HuH-7 (cell line): ENCODE data around the gene SDK1.
"Not testable (repeated sequence)": the region's sequence is repeated elsewhere in the genome, so short reads cannot be mapped to it uniquely, and the experiment has no call there.

Experiments
- DNase-seq: peaks from one replicate; pipeline ENCODE4 v3.0.0; 2011; ENCODE audit warnings: low spot score

SDK1 gene

DNA sequence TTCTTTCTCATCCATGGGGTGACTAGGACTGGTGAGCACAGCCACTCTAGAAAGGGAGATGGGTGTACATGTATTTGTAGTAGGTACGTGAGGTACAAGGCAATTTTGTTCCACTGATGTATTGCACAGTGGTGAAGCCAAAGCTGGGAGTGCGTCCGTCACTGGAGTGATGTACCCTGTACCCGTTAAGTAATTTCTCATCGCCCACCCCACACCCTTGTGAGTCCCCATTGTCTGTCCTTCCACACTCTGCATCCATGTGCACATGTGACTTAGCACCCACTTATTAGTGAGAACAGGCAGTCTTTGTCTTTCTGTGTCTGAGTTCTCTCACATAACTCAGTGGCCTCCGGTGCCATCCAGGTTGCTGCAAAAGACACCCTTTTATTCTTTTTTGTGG lies 658.3 kb downstream of the SDK1 start:
- DNase-seq: no peak

DNA sequence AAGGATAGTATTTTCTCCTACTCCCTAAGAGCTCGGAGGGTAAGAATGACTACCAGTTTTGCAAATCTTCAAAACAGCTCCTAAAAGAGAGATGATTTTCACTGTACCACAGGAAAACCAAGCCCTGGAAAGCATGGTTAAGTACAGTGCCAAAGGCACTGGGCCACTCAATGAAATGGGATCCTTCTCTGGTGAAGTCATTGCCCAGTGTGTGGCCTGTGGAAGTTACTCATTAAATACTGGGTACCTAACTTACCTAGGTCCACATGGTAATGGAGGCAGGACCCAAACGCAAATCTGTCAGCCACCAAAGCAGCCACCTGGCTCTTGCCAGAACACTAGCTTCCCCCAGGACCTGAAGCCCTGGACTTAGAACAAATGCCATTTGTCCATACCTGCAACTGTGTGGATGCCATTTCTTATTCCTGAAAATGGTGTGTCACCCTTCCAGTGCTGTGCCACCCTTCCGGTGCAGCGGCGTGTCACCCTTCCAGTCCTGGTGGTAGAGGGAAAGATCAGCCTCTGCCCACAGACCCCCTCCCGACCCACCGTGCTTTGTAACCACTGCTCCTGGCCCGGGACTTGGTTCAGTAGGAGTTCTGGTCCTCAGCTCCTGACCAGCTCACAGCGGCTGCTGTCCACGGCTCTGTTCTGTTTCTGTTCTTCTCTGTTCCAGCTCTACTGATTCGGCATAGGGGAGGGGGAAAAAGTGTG lies 659.2 kb downstream of the SDK1 start:
- DNase-seq: no peak

DNA sequence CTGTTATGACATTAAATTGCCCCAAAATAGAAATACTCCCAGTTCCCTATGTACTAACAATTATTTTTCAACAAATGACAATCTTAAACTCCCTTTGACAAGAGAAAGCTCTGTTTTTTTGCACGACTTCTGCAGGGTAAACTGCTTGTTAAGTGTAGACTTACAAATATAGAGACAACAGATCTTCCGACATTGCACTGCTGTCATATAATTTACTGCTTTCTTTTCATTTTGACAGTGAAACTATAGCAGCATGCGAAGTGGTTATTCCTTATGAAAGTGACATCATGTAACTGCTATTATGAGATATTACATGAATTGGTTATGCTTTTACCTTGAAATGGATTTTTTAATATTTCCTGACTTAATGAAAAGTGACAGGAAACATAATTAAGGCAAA lies 659.9 kb downstream of the SDK1 start:
- DNase-seq: no peak

DNA sequence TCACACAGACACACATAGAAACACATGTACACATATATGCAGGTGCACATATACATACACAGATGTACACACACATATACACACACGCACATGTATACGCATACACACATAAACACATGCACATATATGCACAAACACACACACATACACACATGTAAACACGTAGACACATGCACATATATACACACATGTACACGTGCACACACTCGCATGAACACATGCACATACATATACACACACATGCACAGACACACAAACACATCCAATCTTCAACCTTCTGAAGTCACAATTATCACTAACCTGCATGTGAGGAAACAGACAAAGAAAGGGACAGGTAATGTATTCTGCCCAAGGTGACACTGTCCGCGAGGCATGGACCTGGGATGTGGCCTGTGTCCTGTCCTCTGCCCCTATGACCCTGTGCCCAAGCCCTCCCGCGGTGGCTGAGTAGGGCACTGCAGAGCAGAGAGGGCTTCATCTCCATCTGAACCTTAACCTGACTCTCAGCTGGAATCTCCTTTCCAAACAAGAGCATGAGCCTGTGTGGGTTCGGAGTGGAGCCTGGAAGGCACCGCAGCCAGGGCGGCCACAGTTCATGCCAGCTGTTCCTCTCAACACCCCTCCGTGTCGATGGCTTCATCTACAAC lies 660.9 kb downstream of the SDK1 start:
- no peak for DNase-seq

DNA sequence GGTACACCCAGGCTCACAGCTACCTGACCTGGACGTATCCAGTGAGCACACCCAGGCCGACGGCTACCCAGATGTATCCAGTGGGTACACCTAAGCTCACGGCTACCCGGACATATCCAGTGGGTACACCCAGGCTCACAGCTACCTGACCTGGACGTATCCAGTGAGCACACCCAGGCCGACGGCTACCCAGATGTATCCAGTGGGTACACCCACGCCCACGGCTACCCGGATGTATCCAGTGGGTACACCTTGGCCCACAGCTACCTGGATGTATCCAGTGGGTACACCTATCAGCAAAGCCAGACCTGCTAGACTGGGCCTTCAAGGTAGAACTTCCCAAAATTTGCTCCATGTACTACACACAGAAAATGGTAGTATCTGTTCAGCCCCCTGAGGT lies 662.7 kb downstream of the SDK1 start:
- not testable (repeated sequence) for DNase-seq

DNA sequence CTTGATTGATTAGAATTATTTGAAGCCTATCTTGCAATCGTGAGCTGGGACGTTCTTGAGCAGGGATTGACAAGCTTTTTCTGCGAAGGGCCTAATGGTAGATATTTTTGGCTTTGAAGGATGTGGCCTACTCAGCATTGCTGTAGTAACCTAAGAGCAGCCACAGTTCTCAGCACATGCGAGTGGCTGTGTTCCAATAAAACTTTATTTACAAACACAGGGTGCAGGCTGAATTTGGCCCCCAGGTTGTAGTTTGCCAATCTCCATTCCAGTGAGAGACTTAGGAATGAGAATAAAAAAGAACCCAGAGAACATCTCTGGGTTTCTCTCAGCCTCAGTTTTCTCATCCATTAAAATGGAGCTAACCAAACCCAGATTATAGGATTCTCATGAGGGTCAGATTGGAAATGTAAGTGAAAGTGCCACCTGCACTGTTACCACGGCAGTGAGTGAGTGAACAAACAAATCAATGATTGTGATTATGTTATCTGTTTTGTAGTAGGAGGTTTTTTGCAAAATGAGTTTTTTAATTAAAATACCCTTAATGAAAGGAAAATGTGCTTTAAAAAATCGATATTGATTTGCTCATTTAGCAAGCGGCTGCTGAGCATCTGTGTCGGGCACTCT lies 664.0 kb downstream of the SDK1 start:
- DNase-seq: no peak

DNA sequence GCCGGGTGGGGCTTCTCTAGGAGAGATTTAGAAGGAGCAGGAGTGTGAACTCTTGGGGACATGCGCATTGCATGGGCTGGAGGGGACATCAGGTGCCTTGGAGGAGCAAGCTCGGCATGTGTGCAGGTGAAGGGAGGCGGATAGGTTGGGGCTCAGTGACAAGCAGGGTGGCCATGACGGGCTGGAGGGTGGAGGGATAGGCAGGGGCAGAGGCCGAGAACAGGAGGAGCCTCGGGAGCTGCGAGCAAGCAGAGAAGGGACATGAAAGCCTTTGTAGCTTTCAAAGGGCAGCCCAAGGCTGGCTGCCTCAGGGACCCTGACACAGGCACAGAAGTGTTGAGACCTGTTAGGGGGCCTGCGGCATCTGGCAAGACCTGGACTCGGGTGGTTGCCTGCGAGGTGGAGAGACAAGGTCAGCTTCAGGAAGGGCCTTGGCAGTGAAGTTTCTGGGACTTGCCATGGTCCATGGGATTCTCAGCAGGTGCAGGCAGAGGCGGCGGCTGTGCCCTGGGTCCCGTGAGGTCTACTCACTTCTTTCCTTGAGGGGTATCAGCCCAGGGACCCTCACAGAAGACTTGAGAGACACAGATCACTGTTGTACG lies 664.8 kb downstream of the SDK1 start:
- DNase-seq: no peak

DNA sequence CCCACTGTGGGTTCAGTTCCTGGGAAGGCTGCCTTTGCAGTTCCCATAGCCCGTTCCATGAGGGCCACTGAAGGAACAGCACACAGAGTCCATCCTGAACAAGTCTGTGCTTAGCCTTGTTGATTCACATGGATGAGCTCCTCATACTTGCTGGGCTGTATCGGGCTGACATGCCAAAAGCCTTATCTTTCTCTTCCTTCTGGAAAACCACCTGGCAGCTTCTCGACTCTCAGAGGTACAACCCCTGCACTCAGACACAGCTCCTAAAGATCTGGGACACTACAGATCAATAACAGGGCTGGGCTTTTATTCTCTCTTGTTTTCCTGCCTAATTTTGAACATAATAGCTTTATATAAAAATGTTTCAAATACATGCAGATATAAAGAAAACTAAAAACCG lies 667.2 kb downstream of the SDK1 start:
- no peak for DNase-seq

DNA sequence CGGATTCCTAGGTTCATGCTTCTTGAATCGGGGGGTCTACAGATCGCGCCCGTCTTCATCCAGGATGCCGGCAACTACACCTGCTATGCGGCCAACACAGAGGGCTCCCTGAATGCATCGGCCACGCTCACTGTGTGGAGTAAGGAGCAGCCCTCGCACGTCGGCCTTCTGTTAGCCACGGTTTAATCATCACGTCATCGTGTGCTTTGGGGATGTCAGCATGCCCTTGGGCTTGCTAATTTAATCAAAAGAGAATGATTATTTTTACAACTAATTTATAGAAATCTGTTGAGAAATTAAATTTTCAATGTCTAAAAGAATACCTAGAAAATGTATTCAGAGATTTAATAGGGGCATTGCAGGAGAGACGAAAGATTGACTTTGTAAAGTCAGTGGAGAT lies 668.2 kb downstream of the SDK1 start:
- no peak for DNase-seq

DNA sequence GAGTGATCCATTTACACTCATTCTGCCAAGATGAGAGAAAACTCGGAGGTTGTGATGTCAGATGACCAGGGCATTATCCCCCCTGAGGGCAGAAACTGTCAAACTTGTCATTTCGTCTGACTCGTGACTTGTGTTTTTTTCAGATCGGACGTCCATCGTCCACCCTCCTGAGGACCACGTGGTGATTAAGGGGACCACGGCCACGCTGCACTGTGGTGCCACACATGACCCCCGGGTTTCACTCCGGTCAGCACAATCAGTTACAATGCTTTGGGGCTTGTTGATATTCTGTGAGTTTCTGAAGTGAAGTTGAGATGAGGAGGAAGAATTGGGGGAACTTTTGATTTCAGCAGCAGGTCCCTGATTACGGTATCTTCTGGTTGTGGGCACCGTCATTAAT lies 670.3 kb downstream of the SDK1 start:
- no peak for DNase-seq

DNA sequence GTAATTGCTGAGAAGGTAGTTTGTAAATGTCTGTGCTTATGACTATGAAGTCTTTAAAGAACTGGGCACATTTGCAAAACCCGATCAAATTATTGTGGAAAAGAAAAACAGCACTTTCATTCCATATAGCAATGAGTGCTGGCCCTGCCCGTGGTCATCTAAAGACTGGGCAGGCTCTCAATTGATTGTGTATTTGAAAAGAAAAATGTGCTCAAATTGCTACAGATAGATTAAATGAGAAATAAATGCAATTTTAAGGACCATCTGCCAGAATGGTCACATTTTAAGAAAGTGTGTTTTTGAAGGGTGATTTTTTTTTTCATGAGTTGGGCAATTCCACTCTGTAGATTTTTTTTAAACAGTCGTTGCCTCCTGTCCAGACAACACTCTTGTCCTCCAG lies 672.2 kb downstream of the SDK1 start:
- no peak for DNase-seq

DNA sequence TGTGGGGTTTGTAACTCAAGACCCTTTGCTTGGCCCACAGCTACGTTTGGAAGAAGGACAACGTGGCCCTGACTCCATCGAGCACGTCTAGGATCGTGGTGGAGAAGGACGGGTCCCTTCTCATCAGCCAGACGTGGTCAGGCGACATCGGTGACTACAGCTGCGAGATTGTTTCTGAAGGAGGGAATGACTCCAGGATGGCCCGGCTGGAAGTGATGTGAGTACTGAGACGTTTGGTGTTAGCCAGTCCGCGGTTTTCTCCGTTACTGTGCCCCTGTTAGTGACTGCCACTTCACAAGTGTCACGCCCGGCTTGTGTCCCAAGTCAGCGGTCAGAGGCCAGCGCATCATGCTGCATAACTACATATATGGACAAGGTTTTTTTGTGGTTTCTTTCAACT lies 673.3 kb downstream of the SDK1 start:
- no peak for DNase-seq

DNA sequence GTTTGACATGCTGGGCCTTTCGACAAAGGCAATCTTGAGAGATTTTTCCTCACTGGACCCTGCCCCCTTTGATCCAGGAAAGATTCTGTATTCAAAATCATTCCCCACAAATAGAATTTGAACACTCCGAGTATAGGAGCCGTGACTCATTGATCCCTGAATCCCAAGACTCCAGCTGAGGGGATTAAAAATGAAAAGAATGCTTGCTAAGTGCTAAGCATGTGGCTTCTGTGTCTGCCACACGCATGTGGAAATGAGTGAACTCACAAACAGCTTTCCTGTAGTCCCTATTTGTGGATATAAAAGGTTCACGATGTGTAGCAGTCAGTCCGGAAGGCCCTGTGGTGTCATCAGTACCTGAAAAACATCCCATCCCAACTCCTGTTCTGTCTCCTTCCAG lies 674.3 kb downstream of the SDK1 start:
- no peak for DNase-seq

DNA sequence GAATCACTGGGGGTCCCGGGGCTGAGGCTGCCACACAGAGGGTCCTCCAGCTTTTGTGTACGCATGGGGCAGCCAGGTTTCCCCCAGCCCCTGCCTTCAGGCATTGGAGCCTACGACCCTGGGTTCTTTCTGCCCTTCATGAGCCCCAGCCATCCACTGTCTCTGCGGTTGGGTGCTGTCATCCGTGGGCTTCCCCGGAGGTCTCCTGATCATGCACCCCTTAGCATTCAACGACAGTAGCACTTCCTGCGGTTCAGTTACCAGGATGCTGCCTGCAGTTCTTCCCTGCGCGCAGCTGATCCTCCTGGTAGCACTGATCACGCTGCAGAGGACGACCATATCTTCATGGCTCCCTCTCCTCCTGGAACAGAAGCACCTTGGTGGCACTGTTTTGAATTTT lies 676.3 kb downstream of the SDK1 start:
- DNase-seq: no peak

DNA sequence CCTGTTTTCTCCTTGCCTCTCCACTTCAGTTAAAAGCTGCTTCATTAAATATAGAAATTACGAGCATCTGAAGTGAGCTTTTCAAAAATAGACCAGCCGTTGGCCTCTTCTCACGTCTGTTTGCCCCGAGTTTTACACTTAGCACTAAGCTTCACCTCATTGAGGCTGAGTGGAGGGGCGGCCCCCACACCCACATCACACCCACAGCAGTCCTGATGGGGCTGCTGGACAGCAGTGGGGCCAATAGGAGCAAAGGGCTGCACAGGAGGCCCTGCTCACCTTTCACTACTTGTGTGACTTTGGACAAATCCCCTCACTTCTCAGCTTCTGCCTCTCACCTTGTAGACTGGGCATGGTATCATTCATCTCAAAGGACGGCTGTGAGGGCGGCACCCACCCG lies 677.8 kb downstream of the SDK1 start:
- no peak for DNase-seq

DNA sequence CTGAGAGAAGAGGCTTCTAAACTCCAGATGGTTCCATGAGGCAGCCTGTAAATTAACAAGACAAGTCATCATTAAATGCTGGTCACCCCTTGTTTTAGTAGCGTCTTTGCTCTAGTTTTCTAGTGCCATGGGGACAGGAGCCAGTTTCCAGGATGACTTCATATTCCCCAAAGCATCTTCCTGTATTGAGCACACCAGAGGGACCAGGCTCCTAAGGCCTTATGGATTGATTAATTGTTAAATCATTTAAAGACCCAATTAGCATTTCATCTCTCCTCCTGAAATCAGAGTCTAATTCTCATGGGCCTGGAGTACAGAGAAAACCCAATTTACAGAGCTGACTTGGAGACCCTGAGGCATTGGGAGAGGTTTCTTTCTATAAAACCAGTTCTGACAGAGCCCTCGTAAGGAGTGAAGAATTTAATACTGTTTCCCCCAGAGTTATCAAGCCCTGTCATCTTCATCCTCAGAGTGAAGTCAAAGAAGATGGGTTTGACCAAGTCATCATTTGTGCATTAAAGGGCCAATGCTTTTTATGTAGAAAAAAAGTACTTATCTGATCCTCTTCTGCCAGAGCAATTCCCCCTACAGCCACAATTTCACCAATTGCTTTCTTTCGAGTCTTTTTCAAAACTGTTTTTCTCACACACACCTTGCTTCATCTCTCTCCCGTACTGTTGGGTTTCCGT lies 678.7 kb downstream of the SDK1 start:
- no peak for DNase-seq

DNA sequence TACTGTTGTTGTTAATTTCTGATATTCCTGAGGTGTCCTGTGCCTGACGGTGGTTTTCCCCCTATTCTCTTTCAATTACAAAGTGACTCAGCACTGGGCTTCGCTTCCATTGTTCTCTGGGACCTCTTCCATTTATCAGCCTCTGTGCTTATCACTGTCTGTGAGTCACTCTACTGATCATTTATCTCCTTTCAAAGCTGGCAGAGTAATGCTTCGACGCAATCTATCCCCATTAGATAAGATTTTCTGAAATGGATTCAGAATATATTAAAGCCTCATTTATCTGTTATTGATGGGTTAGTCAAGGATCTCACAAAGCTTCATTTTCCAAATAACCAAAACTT lies 679.2 kb downstream of the SDK1 start:
- DNase-seq: no peak

DNA sequence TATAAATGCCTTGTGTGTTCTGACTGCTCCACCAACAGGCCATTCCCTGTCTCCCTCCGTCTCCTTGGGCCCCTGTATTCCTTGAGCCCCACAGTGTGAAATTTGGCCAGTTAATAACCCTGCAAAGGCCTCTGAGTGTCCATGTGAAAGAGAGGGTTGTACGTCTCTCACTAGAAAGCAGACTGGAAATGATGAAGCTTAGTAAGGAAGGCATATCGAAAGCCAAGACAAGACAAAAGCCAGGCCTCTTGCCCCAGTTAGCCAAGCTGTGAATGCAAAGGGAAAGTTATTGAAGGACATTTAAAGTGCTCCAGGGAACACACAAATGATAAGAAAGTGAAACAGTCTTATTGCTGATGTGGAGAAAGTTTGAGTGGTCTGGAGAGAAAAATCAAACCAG lies 680.2 kb downstream of the SDK1 start:
- DNase-seq: no peak

DNA sequence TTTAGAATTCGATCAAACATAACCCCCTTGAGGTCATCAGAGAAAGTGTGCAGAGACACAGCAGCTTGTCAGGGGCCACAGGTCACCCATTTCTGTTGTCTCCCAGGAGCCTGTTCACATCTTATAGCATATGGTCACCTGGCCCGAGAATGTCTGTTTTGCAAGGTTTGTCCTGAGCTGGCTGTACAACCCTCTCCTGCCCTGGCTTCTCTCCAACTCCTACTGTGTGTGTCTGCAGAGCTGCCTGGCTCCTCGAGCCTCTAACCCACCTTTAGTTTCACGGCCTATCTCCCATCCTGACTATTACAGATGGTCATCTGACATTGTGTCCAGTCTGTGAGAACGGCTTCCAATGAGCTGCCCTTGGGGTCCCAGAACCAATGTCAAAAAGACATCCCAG lies 683.4 kb downstream of the SDK1 start:
- DNase-seq: no peak

DNA sequence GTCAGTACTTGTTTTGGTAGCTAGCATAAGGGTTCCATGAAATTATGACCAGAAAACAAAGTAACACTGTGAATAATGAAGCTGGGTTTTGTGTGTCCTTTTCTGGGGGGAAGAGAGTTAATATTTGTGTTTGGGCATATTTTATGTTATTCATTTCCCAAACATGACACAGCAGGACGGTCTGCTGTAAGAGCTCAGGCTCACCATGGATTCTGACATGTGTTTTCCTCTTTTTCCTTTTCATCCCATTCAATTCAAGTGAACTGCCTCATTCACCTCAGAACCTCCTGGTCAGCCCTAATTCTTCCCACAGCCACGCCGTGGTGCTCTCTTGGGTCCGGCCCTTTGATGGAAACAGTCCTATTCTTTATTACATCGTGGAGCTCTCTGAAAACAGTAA lies 685.9 kb downstream of the SDK1 start:
- DNase-seq: no peak

DNA sequence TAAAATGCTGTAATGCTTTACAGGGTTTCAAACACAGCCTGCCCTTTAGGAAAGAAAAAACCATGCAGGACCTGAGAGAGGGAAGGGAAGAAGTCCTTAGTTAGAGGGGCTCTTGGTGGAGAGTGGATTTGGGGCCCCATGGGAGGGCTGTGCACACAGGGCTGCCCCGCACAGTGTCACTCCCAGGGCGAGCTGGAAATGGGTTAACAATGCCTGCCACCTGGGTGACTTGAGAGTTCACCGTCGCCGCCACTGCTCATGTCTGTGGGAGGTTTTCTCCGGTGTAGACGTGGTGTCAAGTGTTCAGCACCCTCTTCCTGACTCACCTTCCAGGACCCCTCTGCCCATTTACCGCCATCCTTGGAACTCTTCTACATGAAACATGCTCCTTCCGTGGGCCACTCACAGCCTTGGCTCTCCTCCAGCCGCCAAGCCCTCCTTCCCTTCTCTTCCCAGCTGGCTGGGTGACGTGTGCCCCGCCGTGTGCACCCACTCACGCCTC lies 686.4 kb downstream of the SDK1 start:
- DNase-seq: no peak

DNA sequence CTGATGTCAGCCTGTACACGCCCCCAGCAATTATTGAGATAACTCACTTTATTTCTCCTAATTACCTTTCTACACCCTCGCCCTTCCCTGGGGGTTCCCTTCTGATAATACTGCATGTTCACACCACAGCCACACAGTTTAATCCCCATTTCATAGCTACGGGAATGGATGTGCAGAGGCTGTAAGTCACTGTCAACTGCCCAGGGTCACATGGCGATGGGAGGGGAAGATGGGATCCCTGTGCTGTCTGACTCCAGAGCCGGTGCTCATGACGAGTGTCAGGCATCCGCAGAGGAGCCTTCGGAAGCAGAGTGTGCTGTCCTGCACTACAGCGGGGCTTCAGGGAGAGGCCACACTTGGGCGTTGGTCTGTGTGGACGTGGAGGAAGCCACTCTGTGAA lies 688.7 kb downstream of the SDK1 start:
- no peak for DNase-seq
